NCI-H1694 (cell line): ENCODE data around the gene ADSL.

Experiments
- DNase-seq: peaks from one replicate; lab custom pipeline; 2025; lab: John Stamatoyannopoulos, UW

Gene ADSL

GRCh38 chr22:40405178-40406062, 59.1 kb downstream of the ADSL start:
- no peak for DNase-seq

- DNase-seq: no peak
Measured at GRCh38 chr22:40406063-40406890, 60.0 kb downstream of the ADSL start.

GRCh38 chr22:40407021-40407761, 60.9 kb downstream of the ADSL start:
- no peak for DNase-seq

GRCh38 chr22:40407831-40408717, 61.8 kb downstream of the ADSL start:
- no peak for DNase-seq

GRCh38 chr22:40408718-40409612, 62.7 kb downstream of the ADSL start:
- DNase-seq: no peak

- no peak for DNase-seq
Measured at GRCh38 chr22:40409613-40410113, 63.4 kb downstream of the ADSL start.

- no peak for DNase-seq
Measured at GRCh38 chr22:40410272-40410671, 64.0 kb downstream of the ADSL start.

GRCh38 chr22:40410731-40411505, 64.6 kb downstream of the ADSL start:
- DNase-seq: no peak

GRCh38 chr22:40411506-40411861, 65.2 kb downstream of the ADSL start:
- DNase-seq: no peak

GRCh38 chr22:40412441-40412840, 66.1 kb downstream of the ADSL start:
- DNase-seq: no peak

- DNase-seq: no peak
Measured at GRCh38 chr22:40413873-40414272, 67.6 kb downstream of the ADSL start.

- no peak for DNase-seq
Measured at GRCh38 chr22:40414311-40414710, 68.0 kb downstream of the ADSL start.

GRCh38 chr22:40414838-40415505, 68.7 kb downstream of the ADSL start:
- no peak for DNase-seq

- DNase-seq: no peak
Measured at GRCh38 chr22:40415531-40416266, 69.4 kb downstream of the ADSL start.

- no peak for DNase-seq
Measured at GRCh38 chr22:40416267-40416570, 69.9 kb downstream of the ADSL start.

- DNase-seq: no peak
Measured at GRCh38 chr22:40416636-40417035, 70.3 kb downstream of the ADSL start.

- DNase-seq: no peak
Measured at GRCh38 chr22:40417041-40417440, 70.7 kb downstream of the ADSL start.

GRCh38 chr22:40417881-40418280, 71.6 kb downstream of the ADSL start:
- DNase-seq: no peak
